Testis (tissue), 2 donors: ENCODE measurements around the gene SLC29A1.

Experiments
- POLR2A ChIP-seq: fragments of 450-650 bp; IDR thresholded peaks from one replicate; pipeline ENCODE4 v1.6.1; 2017; ENCODE audit warnings: antibody characterized with exemption, mild to moderate bottlenecking, moderate library complexity
- TF ChIP-seq, protein P1 (sequence below), 3 experiments: fragments of 450-650 bp in 2 of 3; fragments of 200-600 bp in 1 of 3; sonication (generic) in 1 of 3; IDR thresholded peaks; one replicate each; pipeline ENCODE4 v1.5.1; 2016 to 2019; ENCODE audit warnings: antibody characterized with exemption in 3 of 3, mild to moderate bottlenecking in 2 of 3, moderate library complexity in 1 of 3

DNA sequence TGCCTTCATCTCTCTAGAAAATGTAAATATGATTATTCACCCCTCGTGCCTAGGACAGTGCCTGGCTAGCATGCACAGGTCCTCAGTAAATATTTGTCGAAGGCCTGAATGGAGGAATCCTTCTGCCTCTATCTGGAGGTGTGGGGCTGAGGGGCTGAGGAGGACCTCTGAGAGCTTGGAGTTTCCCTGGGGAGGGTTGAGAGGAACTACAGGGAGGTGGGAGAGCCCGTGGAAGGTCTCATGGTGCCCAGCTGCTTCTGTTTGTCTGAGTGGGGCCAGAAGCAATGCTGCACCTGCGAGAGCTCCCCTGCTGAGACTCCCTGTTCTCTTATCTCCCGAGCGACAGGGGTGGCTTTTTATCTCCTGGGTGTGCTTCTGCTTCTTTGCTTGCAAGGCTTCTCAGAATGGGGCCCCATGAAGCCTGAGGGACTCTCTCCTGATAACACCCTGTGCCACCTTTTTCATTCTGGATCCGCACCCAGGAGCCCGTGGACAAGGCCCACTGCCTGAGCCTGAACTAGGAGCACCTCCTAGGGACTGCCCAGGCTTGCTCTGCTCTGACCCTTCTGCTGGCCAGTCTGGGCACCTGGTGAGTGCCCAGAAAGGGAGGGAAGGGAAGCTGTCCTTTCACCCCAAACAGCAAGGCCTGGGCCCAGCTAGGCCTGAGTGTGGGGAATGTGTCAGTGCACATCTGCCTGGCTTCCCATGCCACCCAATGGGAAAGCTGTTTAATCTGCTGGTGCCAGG, 2.4 kb downstream of the SLC29A1 start:
- TF ChIP-seq, protein P1, sequence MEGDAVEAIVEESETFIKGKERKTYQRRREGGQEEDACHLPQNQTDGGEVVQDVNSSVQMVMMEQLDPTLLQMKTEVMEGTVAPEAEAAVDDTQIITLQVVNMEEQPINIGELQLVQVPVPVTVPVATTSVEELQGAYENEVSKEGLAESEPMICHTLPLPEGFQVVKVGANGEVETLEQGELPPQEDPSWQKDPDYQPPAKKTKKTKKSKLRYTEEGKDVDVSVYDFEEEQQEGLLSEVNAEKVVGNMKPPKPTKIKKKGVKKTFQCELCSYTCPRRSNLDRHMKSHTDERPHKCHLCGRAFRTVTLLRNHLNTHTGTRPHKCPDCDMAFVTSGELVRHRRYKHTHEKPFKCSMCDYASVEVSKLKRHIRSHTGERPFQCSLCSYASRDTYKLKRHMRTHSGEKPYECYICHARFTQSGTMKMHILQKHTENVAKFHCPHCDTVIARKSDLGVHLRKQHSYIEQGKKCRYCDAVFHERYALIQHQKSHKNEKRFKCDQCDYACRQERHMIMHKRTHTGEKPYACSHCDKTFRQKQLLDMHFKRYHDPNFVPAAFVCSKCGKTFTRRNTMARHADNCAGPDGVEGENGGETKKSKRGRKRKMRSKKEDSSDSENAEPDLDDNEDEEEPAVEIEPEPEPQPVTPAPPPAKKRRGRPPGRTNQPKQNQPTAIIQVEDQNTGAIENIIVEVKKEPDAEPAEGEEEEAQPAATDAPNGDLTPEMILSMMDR (IDR thresholded peaks at IDR 0.05) = no peak
- no peak for TF ChIP-seq POLR2A
